HepG2 (cell line): ENCODE measurements around the gene NFATC4. TPM values are rescaled to one million over a fixed set of nuclear protein-coding genes. Genes with fewer than 3 reads are reported as not detected.

Source experiments
- ATF4 ChIP-seq, 2 experiments: fragments of 450-650 bp in 1 of 2; sonication (generic) in 1 of 2; formaldehyde crosslinking; IDR thresholded peaks; 2 replicates each; pipeline versions ENCODE4 v1.5.0 to v1.8.0; 2020 to 2022; ENCODE audit warnings: mild to moderate bottlenecking in 1 of 2, missing genetic modification reagents in 1 of 2
- DR1 ChIP-seq: sonication (generic); formaldehyde crosslinking; IDR thresholded peaks from 2 replicates; pipeline ENCODE4 v1.8.0; 2021; ENCODE audit warnings: mild to moderate bottlenecking, missing genetic modification reagents, inconsistent platforms
- E2F1 ChIP-seq: sonication (generic); formaldehyde crosslinking; IDR thresholded peaks from 2 replicates; pipeline ENCODE4 v1.5.0; 2020; ENCODE audit warnings: missing genetic modification reagents
- FOXJ3 ChIP-seq: sonication (generic); formaldehyde crosslinking; IDR thresholded peaks from 2 replicates; pipeline ENCODE4 v1.4.0; 2020; ENCODE audit warnings: missing genetic modification reagents, mild to moderate bottlenecking, borderline replicate concordance
- GLI4 ChIP-seq: sonication (generic); formaldehyde crosslinking; IDR thresholded peaks from 2 replicates; pipeline ENCODE4 v1.5.1; 2020; ENCODE audit warnings: missing genetic modification reagents, mild to moderate bottlenecking, moderate library complexity, borderline replicate concordance
- HES4 ChIP-seq: sonication (generic); formaldehyde crosslinking; IDR thresholded peaks from 2 replicates; pipeline ENCODE4 v1.9.0; 2021; ENCODE audit warnings: mild to moderate bottlenecking, missing genetic modification reagents, borderline replicate concordance
- IRF9 ChIP-seq: sonication (generic); formaldehyde crosslinking; IDR thresholded peaks from 2 replicates; pipeline ENCODE4 v1.8.0; 2022; ENCODE audit warnings: missing genetic modification reagents, mild to moderate bottlenecking, borderline replicate concordance
- SNAPC4 ChIP-seq: sonication (generic); formaldehyde crosslinking; IDR thresholded peaks from 2 replicates; pipeline ENCODE4 v1.4.0; 2020; ENCODE audit warnings: mild to moderate bottlenecking, missing genetic modification reagents
- SOX6 ChIP-seq, 2 experiments: fragments of 450-650 bp in 1 of 2; sonication (generic) in 1 of 2; formaldehyde crosslinking in 1 of 2; IDR thresholded peaks; 2 replicates each; pipeline versions ENCODE4 v1.4.0 to v1.6.1; 2017 to 2020; ENCODE audit warnings: antibody characterized with exemption in 1 of 2, mild to moderate bottlenecking in 1 of 2, missing genetic modification reagents in 1 of 2
- SRSF1 ChIP-seq: fragments of 200-400 bp; formaldehyde crosslinking; optimal IDR thresholded peaks from 2 replicates; pipeline ENCODE3; 2017; ENCODE audit warnings: mild to moderate bottlenecking, low read depth, low read length, moderate library complexity
- ZBTB33 ChIP-seq: sonication (generic); formaldehyde crosslinking; IDR thresholded peaks from 2 replicates; pipeline ENCODE4 v1.4.0; 2020; ENCODE audit warnings: missing genetic modification reagents
- ZMYM2 ChIP-seq: sonication (generic); formaldehyde crosslinking; IDR thresholded peaks from 2 replicates; pipeline ENCODE4 v1.8.0; 2022; ENCODE audit warnings: mild to moderate bottlenecking, missing genetic modification reagents
- ZNF10 ChIP-seq: sonication (generic); formaldehyde crosslinking; IDR thresholded peaks from 2 replicates; pipeline ENCODE4 v1.4.0; 2020; ENCODE audit warnings: mild to moderate bottlenecking, low read depth, missing genetic modification reagents, borderline replicate concordance
- ZNF343 ChIP-seq: sonication (generic); formaldehyde crosslinking; IDR thresholded peaks from 2 replicates; pipeline ENCODE4 v1.4.0; 2020; ENCODE audit warnings: mild to moderate bottlenecking, missing genetic modification reagents
- ZNF484 ChIP-seq: sonication (generic); formaldehyde crosslinking; IDR thresholded peaks from 2 replicates; pipeline ENCODE4 v1.5.1; 2020; ENCODE audit warnings: mild to moderate bottlenecking, low read depth, missing genetic modification reagents, borderline replicate concordance
- ZNF747 ChIP-seq: sonication (generic); formaldehyde crosslinking; IDR thresholded peaks from 2 replicates; pipeline ENCODE4 v1.8.1; 2023; ENCODE audit warnings: missing genetic modification reagents, mild to moderate bottlenecking, borderline replicate concordance
- polyA plus RNA-seq, 8 experiments: library from polyadenylated mRNA; depleted of rRNA in 3 of 8; stranded (reverse) in 7 of 8; unstranded in 1 of 8; fragments of >200 nt; fragmentation: Illumina TruSeq in 4 of 8; extraction: Trizol in 4 of 8; gene quantifications; 2 replicates each; pipeline versions ENCODE4 v1.2.1 to v1.2.3, GENCODE V29; 2011 to 2016; ENCODE audit warnings: low read depth in 4 of 8, missing spikeins in 1 of 8, mixed read lengths in 1 of 8; ENCODE audit not compliant: insufficient read depth in 1 of 8
- total RNA-seq, 5 experiments: library from RNA; depleted of rRNA; stranded (reverse); fragments of >200 nt; fragmentation: Illumina TruSeq; extraction: Trizol; gene quantifications; 2 replicates each; pipeline ENCODE4 v1.2.3, GENCODE V29; 2016; ENCODE audit warnings: low read depth in 1 of 5

NFATC4 gene
- total and polyA plus RNA-seq, 2 of the 13 experiments (the other 11 are each of a cell fraction or from before 2014, with no cell fraction given) = 0.04 to 0.15 TPM

GRCh38 chr14:24427537-24428508, 59.8 kb downstream of the NFATC4 start (continued):
- TF ChIP-seq ZBTB33 (no peak), ZNF10 (no peak), ZNF343 (CRISPR knock-in tag) (no peak), ZNF747 (CRISPR knock-in tag) (0 out of 2 replicates have a peak, but pooled peaks have one; percentile 4), DR1 (CRISPR knock-in tag) (no peak), HES4 (CRISPR knock-in tag) (no peak), IRF9 (CRISPR knock-in tag) (no peak), SNAPC4 (CRISPR knock-in tag) (no peak), ZNF484 (no peak), ATF4 (CRISPR knock-in tag; IDR thresholded peaks at IDR 0.05) (no peak), E2F1 (CRISPR knock-in tag) (no peak), SRSF1 (peak; percentile 10), ZMYM2 (CRISPR knock-in tag) (no peak; the same call in none of the 2 replicates), FOXJ3 (CRISPR knock-in tag) (no peak), GLI4 (CRISPR knock-in tag) (no peak), SOX6 (IDR thresholded peaks at IDR 0.05) (no peak), SOX6 (CRISPR knock-in tag; IDR thresholded peaks at IDR 0.05) (no peak)
